IPS-11a (cell line): ENCODE results near the gene PCDHA6.
"Not testable (repeated sequence)": the region's sequence is repeated elsewhere in the genome, so short reads cannot be mapped to it uniquely, and the experiment has no call there.

Experiments
- H3K4me3 ChIP-seq: one replicate; pipeline ENCODE4 v1.5.1; 2013; ENCODE audit warnings: low read depth, low read length, control low read depth

PCDHA6 gene

DNA sequence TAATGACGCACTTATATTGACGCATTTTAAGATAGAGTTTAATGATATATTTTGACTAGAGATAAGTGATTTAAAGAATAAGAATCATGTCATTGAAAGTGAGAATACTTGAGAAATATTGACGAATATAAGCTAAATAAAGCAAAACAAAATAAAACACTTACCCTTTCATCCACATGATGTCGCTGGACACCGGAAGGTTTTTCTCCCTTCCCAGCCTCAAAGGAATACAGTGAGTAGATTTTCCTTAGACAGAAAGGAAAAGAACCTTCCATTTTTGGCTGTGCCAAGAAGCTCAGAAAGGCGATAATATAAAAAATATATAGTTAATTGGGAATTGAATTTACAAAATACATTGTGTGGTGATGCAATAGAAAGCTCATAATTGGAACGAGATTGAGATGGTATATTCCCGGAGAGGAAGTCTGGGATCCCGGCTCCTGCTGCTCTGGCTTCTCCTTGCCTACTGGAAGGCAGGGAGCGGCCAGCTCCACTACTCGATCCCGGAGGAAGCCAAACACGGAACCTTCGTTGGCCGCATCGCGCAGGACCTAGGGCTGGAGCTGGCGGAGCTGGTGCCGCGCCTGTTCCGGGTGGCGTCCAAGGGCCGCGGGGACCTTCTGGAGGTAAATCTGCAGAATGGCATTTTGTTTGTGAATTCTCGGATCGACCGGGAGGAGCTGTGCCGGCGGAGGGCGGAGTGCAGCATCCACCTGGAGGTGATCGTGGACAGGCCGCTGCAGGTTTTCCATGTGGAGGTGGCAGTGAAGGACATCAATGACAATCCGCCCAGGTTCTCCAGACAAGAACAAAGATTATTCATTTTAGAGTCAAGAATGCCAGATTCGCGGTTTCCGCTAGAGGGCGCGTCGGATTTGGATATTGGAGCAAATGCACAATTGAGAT is 6.1 kb upstream of the PCDHA6 start, which contains the start of gene PCDHA5:
Gene PCDHA5, plus strand, starts transcription at position 239 of the 906 bp plus-strand sequence.
- peak within 1 kb of the TSS; percentile 18 for H3K4me3 ChIP-seq

DNA sequence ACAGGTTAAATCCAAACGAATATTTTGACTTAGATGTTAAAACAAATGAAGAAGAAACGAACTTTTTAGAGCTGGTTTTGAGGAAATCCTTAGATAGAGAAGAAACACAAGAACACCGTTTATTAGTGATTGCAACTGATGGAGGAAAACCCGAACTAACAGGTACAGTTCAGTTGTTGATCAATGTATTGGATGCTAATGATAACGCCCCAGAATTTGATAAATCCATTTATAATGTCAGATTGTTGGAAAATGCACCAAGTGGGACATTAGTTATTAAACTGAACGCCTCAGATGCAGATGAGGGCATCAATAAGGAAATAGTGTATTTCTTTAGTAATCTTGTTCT is 5.5 kb upstream of the PCDHA6 start:
- no peak overlapping the region for H3K4me3 ChIP-seq

DNA sequence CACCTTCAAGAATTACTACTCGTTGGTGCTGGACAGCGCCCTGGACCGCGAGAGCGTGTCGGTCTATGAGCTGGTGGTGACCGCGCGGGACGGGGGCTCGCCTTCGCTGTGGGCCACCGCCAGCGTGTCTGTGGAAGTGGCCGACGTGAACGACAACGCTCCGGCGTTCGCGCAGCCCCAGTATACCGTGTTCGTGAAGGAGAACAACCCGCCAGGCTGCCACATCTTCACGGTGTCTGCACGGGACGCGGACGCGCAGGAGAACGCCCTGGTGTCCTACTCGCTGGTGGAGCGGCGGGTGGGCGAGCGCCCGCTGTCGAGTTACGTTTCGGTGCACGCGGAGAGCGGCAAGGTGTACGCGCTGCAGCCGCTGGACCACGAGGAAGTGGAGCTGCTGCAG is 4.8 kb upstream of the PCDHA6 start:
- H3K4me3 ChIP-seq: not testable (repeated sequence)

DNA sequence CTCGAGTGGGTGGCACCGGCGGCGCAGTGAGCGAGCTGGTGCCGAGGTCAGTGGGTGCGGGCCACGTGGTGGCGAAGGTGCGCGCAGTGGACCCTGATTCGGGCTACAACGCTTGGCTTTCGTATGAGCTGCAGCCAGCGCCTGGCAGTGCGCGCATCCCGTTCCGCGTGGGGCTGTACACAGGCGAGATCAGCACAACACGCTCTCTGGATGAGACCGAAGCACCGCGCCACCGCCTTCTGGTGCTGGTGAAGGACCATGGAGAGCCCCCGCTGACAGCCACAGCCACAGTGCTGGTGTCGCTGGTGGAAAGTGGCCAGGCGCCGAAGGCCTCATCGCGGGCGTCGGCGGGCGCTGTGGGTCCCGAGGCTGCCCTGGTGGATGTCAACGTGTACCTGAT is 4.3 kb upstream of the PCDHA6 start:
- no peak overlapping the region for H3K4me3 ChIP-seq

DNA sequence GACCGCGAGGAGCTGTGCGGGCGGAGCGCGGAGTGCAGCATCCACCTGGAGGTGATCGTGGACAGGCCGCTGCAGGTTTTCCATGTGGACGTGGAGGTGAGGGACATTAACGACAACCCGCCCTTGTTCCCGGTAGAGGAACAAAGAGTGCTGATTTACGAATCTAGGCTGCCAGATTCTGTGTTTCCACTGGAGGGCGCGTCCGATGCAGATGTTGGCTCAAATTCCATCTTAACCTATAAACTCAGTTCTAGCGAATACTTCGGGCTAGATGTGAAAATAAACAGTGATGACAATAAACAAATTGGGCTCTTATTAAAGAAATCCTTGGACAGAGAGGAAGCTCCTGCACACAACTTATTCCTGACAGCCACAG is 590 bp downstream of the PCDHA6 start:
- peak overlapping the region; percentile 46 for H3K4me3 ChIP-seq

DNA sequence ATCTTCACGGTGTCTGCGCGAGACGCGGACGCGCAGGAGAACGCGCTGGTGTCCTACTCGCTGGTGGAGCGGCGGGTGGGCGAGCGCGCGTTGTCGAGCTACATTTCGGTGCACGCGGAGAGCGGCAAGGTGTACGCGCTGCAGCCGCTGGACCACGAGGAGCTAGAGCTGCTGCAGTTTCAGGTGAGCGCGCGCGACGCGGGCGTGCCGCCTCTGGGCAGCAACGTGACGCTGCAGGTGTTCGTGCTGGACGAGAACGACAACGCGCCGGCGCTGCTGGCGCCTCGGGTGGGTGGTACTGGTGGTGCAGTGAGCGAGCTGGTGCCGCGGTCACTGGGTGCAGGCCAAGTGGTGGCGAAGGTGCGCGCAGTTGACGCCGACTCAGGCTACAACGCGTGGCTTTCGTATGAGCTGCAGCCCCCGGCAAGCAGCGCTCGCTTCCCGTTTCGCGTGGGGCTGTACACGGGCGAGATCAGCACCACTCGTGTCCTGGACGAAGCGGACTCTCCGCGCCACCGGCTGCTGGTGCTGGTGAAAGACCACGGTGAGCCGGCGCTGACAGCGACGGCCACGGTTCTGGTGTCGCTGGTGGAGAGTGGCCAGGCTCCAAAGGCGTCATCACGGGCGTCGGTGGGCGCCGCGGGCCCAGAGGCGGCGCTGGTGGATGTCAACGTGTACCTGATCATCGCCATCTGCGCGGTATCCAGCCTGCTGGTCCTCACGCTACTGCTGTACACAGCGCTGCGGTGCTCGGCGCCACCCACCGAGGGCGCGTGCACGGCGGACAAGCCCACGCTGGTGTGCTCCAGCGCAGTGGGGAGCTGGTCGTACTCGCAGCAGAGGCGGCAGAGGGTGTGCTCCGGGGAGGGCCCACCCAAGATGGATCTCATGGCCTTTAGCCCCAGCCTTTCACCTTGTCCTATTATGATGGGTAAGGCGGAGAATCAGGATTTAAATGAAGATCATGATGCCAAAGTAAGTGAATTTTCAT is 2.0 kb downstream of the PCDHA6 start:
- H3K4me3 ChIP-seq: not testable (repeated sequence)

DNA sequence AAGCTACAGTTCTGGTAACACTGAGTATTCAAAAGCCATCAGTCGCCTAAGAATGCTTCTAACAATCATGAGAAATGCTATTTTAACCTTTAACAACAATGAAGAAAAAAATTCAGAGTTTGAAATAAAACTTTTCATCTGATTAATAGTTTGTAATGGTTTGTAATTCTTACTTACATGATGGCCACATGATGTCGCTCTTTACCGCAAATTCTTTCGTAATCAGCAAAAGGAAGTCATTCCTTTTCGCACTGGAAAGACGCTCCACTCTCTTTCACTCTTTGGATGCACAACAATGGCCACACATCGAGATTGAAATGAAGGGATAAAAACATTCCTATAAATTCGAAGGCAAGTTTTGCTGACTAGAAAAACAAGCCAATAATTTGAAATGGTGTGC is 6.2 kb downstream of the PCDHA6 start, which contains the start of gene PCDHA7:
Gene PCDHA7, plus strand, starts transcription at position 277 of the 400 bp plus-strand sequence. Its CDS starts 115 bp downstream, at position 392.
- H3K4me3 ChIP-seq: peak within 1 kb of the TSS; percentile 35

DNA sequence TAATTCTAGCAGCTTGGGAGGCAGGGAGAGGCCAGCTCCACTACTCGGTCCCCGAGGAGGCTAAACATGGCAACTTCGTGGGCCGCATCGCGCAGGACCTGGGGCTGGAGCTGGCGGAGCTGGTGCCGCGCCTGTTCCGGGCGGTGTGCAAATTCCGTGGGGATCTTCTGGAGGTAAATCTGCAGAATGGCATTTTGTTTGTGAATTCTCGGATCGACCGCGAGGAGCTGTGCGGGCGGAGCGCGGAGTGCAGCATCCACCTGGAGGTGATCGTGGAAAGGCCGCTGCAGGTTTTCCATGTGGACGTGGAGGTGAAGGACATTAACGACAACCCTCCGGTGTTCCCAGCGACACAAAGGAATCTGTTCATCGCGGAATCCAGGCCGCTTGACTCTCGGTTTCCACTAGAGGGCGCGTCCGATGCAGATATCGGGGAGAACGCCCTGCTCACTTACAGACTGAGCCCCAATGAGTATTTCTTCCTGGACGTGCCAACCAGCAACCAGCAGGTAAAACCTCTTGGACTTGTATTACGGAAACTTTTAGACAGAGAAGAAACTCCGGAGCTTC is 6.8 kb downstream of the PCDHA6 start:
- H3K4me3 ChIP-seq: peak overlapping the region; percentile 35

DNA sequence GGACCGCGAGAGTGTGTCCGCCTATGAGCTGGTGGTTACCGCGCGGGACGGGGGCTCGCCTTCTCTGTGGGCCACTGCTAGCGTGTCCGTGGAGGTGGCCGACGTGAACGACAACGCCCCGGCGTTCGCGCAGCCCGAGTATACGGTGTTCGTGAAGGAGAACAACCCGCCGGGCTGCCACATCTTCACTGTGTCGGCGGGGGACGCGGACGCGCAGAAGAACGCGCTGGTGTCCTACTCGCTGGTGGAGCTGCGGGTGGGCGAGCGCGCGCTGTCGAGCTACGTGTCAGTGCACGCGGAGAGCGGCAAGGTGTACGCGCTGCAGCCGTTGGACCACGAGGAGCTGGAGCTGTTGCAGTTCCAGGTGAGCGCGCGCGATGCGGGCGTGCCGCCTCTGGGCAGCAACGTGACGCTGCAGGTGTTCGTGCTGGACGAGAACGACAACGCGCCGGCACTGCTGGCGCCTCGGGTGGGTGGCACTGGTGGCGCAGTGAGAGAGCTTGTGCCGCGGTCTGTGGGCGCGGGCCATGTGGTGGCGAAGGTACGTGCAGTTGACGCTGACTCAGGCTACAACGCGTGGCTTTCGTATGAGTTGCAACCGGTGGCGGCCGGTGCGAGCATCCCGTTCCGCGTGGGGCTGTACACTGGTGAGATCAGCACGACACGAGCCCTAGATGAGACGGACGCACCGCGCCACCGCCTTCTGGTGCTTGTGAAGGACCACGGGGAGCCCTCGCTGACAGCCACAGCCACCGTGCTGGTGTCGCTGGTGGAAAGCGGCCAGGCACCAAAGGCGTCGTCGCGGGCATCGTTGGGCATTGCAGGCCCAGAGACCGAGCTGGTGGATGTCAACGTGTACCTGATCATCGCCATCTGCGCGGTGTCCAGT is 8.1 kb downstream of the PCDHA6 start:
- no peak overlapping the region for H3K4me3 ChIP-seq

DNA sequence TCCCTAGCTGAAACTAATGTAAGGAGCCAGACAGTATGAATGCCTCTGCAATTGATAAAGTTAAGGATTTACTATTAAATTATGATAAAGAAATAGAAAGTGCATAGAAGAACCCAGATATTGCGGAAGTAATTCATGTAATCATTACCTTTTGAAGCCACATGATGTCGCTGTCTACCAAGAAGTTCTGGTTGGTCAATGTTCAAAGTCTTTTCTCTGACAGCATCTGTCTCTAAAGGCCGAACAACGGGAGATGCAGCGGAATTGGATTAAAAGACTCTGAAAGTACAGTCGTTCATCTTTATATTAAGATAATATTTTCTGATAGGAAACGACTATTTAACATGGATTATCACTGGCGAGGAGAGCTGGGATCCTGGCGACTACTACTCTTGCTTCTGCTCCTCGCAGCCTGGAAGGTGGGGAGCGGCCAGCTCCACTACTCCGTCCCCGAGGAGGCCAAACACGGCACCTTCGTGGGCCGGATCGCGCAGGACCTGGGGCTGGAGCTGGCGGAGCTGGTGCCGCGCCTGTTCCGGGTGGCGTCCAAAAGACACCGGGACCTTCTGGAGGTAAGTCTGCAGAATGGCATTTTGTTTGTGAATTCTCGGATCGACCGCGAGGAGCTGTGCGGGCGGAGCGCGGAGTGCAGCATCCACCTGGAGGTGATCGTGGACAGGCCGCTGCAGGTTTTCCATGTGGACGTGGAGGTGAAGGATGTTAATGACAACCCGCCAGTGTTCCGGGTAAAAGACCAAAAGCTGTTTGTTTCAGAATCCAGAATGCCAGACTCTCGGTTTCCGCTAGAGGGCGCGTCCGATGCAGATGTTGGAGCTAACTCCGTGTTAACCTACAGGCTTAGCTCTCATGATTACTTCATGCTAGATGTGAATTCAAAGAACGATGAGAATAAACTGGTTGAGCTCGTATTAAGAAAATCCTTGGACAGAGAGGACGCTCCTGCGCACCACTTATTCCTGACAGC is 13.5 kb downstream of the PCDHA6 start, which contains the start of gene PCDHA8:
Gene PCDHA8, plus strand, starts transcription at position 210 of the 985 bp plus-strand sequence. Its CDS starts 135 bp downstream, at position 345.
- H3K4me3 ChIP-seq: no peak within 1 kb of the TSS

DNA sequence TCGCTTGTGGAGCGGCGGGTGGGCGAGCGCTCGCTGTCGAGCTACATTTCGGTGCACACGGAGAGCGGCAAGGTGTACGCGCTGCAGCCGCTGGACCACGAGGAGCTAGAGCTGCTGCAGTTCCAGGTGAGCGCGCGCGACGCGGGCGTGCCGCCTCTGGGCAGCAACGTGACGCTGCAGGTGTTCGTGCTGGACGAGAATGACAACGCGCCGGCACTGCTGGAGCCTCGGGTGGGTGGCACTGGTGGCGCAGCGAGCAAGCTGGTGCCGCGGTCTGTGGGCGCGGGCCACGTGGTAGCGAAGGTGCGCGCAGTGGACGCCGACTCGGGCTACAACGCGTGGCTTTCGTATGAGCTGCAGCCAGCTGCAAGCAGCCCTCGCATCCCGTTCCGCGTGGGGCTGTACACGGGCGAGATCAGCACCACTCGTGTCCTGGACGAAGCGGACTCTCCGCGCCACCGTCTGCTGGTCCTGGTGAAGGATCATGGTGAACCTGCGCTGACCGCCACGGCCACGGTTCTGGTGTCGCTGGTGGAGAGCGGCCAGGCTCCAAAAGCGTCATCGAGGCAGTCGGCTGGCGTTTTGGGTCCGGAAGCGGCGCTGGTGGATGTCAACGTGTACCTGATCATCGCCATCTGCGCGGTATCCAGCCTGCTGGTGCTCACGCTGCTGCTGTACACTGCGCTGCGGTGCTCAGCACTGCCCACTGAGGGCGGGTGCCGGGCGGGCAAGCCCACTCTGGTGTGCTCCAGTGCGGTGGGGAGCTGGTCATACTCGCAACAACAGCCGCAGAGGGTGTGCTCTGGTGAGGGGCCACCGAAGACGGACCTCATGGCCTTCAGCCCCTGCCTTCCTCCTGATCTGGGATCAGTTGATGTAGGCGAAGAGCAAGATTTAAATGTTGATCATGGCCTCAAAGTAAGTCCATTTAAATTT is 15.3 kb downstream of the PCDHA6 start:
- no peak overlapping the region for H3K4me3 ChIP-seq

DNA sequence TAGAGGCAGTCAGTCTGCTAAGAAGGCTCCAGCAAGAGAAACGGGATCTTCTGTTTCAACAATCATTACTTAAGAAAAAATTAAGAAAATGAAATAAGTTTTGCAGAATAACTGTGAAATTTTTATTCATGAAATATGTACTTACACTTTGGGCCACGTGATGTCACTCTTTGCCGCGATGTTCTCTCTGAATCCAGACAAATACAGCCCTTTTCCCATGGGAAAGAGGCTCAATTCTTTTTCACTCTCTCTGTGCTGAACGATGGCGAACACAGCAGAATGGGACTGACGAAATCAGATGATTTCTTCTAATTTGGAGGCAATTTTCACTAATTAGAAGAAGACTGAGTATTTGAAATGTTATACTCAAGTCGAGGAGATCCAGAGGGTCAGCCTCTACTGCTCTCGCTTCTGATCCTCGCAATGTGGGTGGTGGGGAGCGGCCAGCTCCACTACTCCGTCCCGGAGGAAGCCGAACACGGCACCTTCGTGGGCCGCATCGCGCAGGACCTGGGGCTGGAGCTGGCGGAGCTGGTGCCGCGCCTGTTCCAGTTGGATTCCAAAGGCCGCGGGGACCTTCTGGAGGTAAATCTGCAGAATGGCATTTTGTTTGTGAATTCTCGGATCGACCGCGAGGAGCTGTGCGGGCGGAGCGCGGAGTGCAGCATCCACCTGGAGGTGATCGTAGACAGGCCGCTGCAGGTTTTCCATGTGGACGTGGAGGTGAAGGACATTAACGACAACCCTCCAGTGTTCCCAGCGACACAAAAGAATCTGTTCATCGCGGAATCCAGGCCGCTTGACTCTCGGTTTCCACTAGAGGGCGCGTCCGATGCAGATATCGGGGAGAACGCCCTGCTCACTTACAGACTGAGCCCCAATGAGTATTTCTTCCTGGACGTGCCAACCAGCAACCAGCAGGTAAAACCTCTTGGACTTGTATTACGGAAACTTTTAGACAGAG is 20.7 kb downstream of the PCDHA6 start, which contains the start of gene PCDHA9:
Gene PCDHA9, plus strand, starts transcription at position 244 of the 964 bp plus-strand sequence. Its CDS starts 114 bp downstream, at position 358.
- H3K4me3 ChIP-seq: peak within 1 kb of the TSS; percentile 14

DNA sequence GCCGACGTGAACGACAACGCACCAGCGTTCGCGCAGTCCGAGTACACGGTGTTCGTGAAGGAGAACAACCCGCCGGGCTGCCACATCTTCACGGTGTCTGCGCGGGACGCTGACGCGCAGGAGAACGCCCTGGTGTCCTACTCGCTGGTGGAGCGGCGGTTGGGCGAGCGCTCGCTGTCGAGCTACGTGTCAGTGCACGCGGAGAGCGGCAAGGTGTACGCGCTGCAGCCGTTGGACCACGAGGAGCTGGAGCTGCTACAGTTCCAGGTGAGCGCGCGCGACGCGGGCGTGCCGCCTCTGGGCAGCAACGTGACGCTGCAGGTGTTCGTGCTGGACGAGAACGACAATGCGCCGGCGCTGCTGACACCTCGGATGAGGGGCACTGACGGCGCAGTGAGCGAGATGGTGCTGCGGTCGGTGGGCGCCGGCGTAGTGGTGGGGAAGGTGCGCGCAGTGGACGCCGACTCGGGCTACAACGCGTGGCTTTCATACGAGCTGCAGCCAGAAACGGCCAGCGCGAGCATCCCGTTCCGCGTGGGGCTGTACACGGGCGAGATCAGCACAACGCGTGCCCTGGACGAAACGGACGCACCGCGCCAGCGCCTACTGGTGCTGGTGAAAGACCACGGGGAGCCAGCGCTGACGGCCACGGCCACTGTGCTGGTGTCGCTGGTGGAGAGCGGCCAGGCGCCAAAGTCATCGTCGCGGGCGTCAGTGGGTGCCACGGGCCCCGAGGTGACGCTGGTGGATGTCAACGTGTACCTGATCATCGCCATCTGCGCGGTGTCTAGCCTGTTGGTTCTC is 22.3 kb downstream of the PCDHA6 start:
- not testable (repeated sequence) for H3K4me3 ChIP-seq

DNA sequence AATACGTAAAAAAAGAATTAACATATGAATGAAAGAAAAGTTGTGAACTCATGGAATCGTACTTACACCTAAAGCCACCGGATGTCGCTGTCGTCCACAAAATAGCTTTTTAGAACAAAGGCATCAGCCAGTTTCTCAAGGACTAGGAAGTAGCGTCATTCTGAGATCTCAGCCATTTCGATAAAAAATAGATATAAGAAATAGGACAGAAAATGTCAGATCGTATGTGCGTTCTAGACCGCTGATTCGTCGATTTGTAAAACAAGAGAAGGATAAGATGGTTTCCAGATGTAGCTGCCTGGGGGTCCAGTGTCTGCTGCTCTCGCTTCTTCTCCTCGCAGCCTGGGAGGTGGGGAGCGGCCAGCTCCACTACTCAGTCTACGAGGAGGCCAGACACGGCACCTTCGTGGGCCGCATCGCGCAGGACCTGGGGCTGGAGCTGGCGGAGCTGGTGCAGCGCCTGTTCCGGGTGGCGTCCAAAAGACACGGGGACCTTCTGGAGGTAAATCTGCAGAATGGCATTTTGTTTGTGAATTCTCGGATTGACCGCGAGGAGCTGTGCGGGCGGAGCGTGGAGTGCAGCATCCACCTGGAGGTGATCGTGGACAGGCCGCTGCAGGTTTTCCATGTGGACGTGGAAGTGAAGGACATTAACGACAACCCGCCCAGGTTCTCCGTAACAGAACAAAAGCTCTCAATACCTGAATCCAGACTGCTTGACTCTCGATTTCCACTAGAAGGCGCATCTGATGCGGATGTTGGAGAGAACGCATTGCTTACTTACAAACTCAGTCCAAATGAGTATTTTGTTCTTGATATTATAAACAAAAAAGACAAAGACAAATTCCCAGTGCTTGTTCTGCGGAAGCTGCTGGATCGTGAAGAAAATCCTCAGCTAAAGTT is 28.3 kb downstream of the PCDHA6 start, which contains the start of gene PCDHA10:
Gene PCDHA10, plus strand, starts transcription at position 126 of the 903 bp plus-strand sequence. Its CDS starts 152 bp downstream, at position 278.
- peak within 1 kb of the TSS; percentile 36 for H3K4me3 ChIP-seq
